Left ventricle myocardium inferior (tissue), 1 donor: ENCODE data around the gene KLHDC3. TPM values are rescaled to one million over a fixed set of nuclear protein-coding genes. Genes with fewer than 3 reads are reported as not detected.

Experiments used
- DNase-seq: peaks from one replicate; pipeline ENCODE4 v3.0.0-alpha.2; 2020
- H3K27ac ChIP-seq: fragments of 200-600 bp; replicated peaks from 2 replicates; pipeline ENCODE4 v1.8.0; 2021
- H3K27me3 ChIP-seq: fragments of 200-600 bp; 2 replicates; pipeline ENCODE4 v1.8.0; 2021; ENCODE audit warnings: low read depth
- H3K36me3 ChIP-seq: fragments of 200-600 bp; 2 replicates; pipeline ENCODE4 v1.8.0; 2021
- H3K4me1 ChIP-seq: fragments of 200-600 bp; 2 replicates; pipeline ENCODE4 v1.8.0; 2021
- H3K4me3 ChIP-seq: fragments of 200-600 bp; 2 replicates; pipeline ENCODE4 v1.8.0; 2021; ENCODE audit warnings: mild to moderate bottlenecking, moderate library complexity
- H3K9me3 ChIP-seq: fragments of 200-600 bp; replicated peaks from 2 replicates; pipeline ENCODE4 v1.8.0; 2021
- CTCF ChIP-seq: fragments of 200-600 bp; IDR thresholded peaks from 2 replicates; pipeline ENCODE4 v1.8.0; 2021; ENCODE audit warnings: antibody characterized with exemption, mild to moderate bottlenecking, borderline replicate concordance
- intact Hi-C: fragments of 100-400 bp; cut with micrococcal nuclease; formaldehyde crosslinking; loops from one replicate; pipeline ENCODE4 v1.11.0; 2022
- total RNA-seq: library from RNA; stranded (reverse); fragmentation: NEBNext Ultra II Directional; extraction: Animal tissue kit (Norgen Biotek cat#: 25700); gene quantifications from one replicate; pipeline ENCODE4 v1.2.1, GENCODE V29; 2021
- donor health status: DM: no; HTN: yes; CAD: no; lungs with severe emphysema.

Gene KLHDC3
- total RNA-seq, 1 donor from 2014 or later = 108 TPM

GRCh38 chr6:42969431-42969830, 44.6 kb upstream of the KLHDC3 start:
- Histone ChIP-seq H3K9me3 (no peaks in the 10 kb centered on the region), H3K4me1 (peaks cover 11% of the 10 kb centered on the region), H3K4me3 (no peak overlapping the region), H3K27me3 (no peaks in the 10 kb centered on the region), H3K27ac (no peak overlapping the region), H3K36me3 (peaks cover 67% of the 10 kb centered on the region)
- no peak for TF ChIP-seq CTCF
- DNase-seq = no peak
- intact Hi-C loops = no loop called here

- no peaks in the 10 kb centered on the region for H3K27me3 ChIP-seq
- peaks cover 11% of the 10 kb centered on the region for H3K4me1 ChIP-seq
- intact Hi-C loops = no loop called here
- no peak for DNase-seq
- no peak for TF ChIP-seq CTCF
- no peak overlapping the region for H3K27ac ChIP-seq
- H3K9me3 ChIP-seq = no peaks in the 10 kb centered on the region
- H3K4me3 ChIP-seq = no peak overlapping the region
- peaks cover 65% of the 10 kb centered on the region for H3K36me3 ChIP-seq
Observed at GRCh38 chr6:42969934-42970333, 44.1 kb upstream of the KLHDC3 start.

- Histone ChIP-seq H3K27ac (no peak overlapping the region), H3K27me3 (no peaks in the 10 kb centered on the region), H3K9me3 (no peaks in the 10 kb centered on the region), H3K36me3 (peaks cover 54% of the 10 kb centered on the region), H3K4me1 (peaks cover 11% of the 10 kb centered on the region), H3K4me3 (no peak overlapping the region)
- no peak for TF ChIP-seq CTCF
- DNase-seq = no peak
- intact Hi-C loops = no loop called here
Observed at GRCh38 chr6:42970871-42971612, 43.0 kb upstream of the KLHDC3 start.

- H3K36me3 ChIP-seq = peaks cover 47% of the 10 kb centered on the region
- intact Hi-C loops = no loop called here
Observed at GRCh38 chr6:42971746-42972327, 42.2 kb upstream of the KLHDC3 start.

GRCh38 chr6:42973926-42974325, 40.1 kb upstream of the KLHDC3 start:
- no peaks in the 10 kb centered on the region for H3K27me3 ChIP-seq
- intact Hi-C loops = no loop called here
- H3K4me3 ChIP-seq = no peak overlapping the region
- DNase-seq = no peak
- peaks cover 38% of the 10 kb centered on the region for H3K4me1 ChIP-seq
- H3K9me3 ChIP-seq = no peaks in the 10 kb centered on the region
- no peak for TF ChIP-seq CTCF
- peaks cover 31% of the 10 kb centered on the region for H3K36me3 ChIP-seq
- no peak overlapping the region for H3K27ac ChIP-seq

More at GRCh38 chr6:42971746-42972327, 42.2 kb upstream of the KLHDC3 start:
- H3K27ac ChIP-seq = no peak overlapping the region
- no peak overlapping the region for H3K4me3 ChIP-seq
- H3K27me3 ChIP-seq = no peaks in the 10 kb centered on the region
- no peak for TF ChIP-seq CTCF
- H3K4me1 ChIP-seq = peaks cover 17% of the 10 kb centered on the region
- no peaks in the 10 kb centered on the region for H3K9me3 ChIP-seq
- no peak for DNase-seq
